Right ventricle myocardium superior (tissue), 1 donor: ENCODE measurements around the gene NPW. TPM values are rescaled to one million over a fixed set of nuclear protein-coding genes. Genes with fewer than 3 reads are reported as not detected.

Source experiments
- ATAC-seq: fragments of 200-7000 bp; cut with Tn5 transposase; one replicate; pipeline ENCODE4 v1.9.1; 2020; ENCODE audit warnings: mild to moderate bottlenecking; ENCODE audit not compliant: poor library complexity
- DNase-seq: peaks from one replicate; pipeline ENCODE4 v3.0.0-alpha.2; 2020
- intact Hi-C: fragments of 100-400 bp; cut with DNase I; formaldehyde crosslinking; loops from one replicate; pipeline ENCODE4 v1.11.2; 2022
- total RNA-seq: library from RNA; stranded (reverse); fragmentation: NEBNext Ultra II Directional; extraction: Animal tissue kit (Norgen Biotek cat#: 25700); gene quantifications from one replicate; pipeline ENCODE4 v1.2.1, GENCODE V29; 2021
- donor health status: DM: no; HTN: yes; CAD: no; lungs with severe emphysema.

The NPW gene
- total RNA-seq, 1 donor from 2014 or later: not detected

- intact Hi-C loops: no loop called here
- ATAC-seq (peak; percentile 0), DNase-seq (no peak)
Observed at GRCh38 chr16:2040787-2041522, 21.4 kb downstream of the NPW start.

DNA sequence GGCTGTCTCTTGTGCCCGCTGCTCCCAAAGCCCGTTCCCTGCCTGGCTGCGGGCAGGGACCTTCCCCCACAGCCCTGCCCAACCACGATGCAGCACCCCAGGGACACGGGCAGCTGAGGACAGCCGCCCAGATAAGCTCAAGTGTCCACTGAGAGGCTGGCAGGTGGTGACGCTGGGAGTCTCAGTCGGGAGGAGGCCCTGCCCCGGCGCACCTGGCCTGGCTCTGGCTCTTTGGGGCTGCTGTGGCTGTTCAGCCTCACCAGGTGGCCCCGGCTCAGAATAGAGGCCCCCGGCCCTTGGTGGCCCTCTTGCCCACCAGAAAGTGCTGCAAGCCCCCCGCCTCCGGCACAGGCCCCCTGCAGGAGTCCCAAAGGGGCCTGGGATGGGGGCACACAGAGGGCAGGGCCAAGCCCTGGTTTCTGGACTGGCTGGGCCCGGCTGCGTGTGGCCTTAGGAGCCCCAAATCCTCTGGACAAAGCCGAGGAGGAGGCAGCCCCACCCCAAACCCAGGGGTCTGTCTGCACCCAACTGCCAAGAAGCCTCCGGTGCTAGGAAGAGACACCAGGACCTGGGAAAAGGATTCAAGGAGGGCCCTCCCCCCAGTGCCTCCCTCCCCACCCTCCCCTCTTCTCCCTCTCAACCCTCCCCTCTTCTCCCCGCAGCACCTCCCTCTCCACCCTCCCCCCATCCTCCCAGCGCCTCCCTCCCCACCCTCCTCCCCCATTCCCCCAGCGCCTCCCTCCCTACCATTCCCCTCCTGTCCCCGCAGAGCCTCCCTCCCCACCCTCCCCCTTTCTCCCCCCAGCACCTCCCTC is 22.8 kb downstream of the NPW start:
- peak; percentile 80 for DNase-seq
- intact Hi-C loops: no loop called here
- ATAC-seq: peak; percentile 63

DNA sequence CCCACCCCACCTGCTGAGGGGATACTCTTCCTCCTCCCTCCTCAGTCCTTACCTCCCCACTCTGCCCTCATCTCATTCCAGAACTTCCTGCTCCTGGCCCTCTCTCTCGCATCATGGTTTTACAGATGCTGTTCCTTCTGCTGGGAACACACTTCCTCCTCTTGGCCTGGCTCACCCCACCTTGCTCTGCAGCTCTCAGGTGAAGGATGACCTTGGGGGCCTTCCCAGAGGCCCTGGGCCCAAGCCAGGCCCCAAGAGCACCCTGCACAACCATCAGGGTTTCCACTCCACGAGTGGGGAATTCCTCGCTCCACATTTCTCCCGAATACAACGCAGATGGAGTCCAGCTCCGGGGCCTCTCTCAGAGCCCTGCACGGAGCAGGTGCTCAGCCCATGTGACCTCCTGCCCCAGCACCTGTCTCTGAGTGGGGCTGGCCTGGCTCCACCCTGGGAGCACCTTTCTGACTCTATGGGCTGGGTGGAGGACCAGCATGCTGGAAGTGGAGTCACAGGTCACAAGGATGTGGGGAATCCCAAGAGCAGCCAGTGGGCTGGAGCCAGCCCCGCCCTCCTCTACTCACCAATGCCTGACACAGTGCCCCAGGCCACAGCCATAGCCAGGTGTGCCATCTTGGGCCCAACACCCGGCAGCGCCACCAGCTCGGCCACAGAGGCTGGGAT is 23.5 kb downstream of the NPW start:
- no peak for DNase-seq
- no peak for ATAC-seq
- intact Hi-C loops: no loop called here

DNA sequence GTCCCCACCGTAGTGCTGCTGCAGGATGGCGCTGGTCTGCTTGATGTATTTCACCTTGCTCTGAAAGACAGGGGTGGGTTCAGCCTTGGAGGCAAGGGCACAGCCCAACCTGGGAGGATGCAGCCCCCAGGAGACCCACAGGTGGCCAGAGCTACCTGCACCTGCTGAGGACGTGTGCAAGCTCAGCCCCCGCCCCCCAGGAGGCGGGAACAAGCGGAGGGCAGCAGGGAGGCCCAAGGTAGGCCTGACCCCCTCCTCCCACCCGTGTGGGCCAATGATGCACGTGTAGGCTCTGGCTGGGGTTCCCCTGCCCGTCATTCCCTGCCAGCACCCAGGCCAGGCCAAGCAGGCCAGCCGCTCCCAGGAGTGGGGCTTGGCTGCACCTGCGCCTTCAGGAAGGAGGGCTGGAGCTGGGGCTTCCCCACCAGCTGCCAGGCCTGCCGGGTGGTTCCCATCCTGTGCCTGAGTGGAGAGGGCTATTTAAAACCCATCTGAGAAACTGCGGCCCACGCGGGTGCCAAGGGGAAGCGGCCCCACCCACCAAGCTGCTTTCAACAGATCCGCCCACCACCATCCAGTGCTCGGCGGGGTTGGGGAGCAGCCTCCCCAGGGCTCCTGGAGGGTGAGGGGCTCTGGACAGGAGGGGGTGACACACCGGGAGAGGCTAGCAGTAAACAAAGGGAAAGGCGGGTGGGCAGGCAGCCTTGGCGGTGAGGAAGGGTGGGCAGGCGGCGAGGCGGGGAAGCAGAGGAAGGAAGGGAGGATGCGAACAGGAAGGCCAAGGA is 24.3 kb downstream of the NPW start:
- DNase-seq: peak; percentile 79
- intact Hi-C loops: no loop called here
- no peak for ATAC-seq

- DNase-seq (no peak), ATAC-seq (no peak)
- intact Hi-C loops: no loop called here
Observed at GRCh38 chr16:2044541-2044940, 25.0 kb downstream of the NPW start.

GRCh38 chr16:2045965-2046892 is 26.6 kb downstream of the NPW start:
- intact Hi-C loops: no loop called here
- DNase-seq (no peak), ATAC-seq (no peak)

- intact Hi-C loops: no loop called here
- DNase-seq (no peak), ATAC-seq (no peak)
Observed at GRCh38 chr16:2046893-2047329, 27.3 kb downstream of the NPW start.

GRCh38 chr16:2047330-2048115 is 27.9 kb downstream of the NPW start, which contains the start of the genes NTHL1 and TSC2:
Gene NTHL1 (minus strand): TSS chr16:2047834. CDS start chr16:2047823, 11 bp downstream.
Gene TSC2 (plus strand): TSS chr16:2047985. CDS start chr16:2048616, 631 bp downstream.
- intact Hi-C loops: no loop called here
- DNase-seq (peak; percentile 98), ATAC-seq (peak; percentile 98)

- no peak for ATAC-seq
- intact Hi-C loops: no loop called here
- DNase-seq: no peak
Observed at GRCh38 chr16:2048116-2048543, 28.5 kb downstream of the NPW start.

DNA sequence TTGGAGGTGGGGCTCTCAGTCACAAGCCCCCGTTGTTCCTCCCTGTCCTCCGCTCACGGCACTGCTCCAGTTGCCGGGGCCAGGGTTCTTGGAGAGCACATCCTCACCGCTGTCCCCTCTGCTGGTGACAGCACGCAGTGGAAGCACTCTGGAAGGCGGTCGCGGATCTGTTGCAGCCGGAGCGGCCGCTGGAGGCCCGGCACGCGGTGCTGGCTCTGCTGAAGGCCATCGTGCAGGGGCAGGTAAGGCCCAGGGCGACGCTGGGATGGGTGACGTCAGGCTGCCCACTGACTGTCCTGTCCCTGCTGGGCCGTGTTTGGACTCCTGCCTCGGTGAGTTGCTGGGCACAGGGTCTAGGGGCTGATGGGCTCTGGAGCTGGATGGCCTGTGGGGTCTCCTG is 33.6 kb downstream of the NPW start:
- DNase-seq: no peak
- intact Hi-C loops: no loop called here
- no peak for ATAC-seq

DNA sequence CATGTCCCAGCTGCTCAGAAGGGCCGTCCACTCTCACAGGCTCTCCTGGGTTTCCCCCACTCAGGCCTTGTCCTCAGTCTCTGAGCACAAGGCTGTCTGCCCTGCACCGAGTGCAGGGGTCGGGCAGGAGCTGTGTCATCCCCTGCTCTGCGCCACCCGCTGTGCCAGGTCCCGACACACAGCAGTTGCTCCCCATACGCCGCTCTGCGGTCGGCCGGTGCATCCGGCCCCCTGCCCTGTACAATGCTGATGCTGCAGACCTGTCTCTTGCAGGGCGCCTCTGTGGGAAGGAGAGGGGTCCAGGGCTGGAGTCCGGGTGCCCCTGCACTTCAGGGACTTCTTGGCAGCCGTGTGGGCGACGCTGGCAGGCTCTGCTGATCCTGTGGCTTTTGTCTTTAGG is 34.3 kb downstream of the NPW start:
- DNase-seq (no peak), ATAC-seq (no peak)
- intact Hi-C loops: no loop called here

- intact Hi-C loops: no loop called here
- DNase-seq (no peak), ATAC-seq (no peak)
Observed at GRCh38 chr16:2054543-2055245, 35.1 kb downstream of the NPW start.

- intact Hi-C loops: no loop called here
- ATAC-seq: peak; percentile 28
- DNase-seq: no peak
Observed at GRCh38 chr16:2056077-2056476, 36.5 kb downstream of the NPW start.

DNA sequence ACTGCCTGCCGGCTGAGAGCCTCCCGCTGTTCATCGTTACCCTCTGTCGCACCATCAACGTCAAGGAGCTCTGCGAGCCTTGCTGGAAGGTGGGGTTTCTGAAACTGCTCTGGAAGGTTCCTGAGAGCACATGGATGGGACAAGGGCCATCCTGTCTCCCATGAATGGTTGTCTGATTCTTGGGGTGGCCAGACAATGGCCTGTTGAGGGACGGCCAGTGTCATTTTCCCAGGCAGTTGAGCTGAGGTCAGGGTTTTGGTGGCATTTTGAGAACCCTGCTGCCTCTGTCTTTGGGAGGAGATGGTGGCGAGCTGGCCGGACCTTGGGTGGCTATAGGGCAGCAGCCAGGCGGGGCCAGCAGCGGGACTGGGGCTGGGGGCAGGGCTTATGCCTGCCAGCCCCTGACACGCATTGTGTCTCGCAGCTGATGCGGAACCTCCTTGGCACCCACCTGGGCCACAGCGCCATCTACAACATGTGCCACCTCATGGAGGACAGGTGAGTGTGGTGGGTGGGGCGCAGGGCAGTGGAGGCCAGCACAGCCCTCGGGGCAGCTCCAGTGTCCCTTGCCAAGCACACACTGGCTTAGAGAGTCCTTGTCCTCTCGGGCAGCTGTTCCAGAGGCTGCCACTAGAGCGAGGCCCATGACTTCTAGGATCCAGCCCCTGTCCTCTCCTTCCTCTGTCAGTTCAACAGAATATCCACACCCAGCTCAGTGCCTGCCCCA is 37.3 kb downstream of the NPW start:
- intact Hi-C loops: no loop called here
- ATAC-seq (no peak), DNase-seq (no peak)

DNA sequence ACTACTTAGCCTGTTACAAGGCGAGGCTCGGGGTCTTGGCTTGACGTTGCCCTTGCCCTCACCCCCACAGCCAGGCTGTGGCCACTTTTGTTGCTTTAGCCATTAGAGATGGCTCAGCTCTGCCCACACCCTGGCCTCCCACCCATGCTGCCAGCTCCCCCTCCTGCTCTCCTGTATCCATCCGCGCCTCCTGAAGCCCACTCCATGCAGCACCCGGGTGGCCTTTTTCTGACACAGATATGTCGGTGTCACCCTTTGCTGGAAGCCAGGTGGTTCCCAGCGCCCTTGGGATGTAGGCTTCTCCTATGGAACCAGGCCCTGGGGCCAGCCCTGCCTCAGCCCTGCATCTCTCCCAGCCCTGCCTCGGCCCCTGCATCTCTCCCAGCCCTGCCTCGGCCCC is 37.9 kb downstream of the NPW start:
- ATAC-seq (no peak), DNase-seq (no peak)
- intact Hi-C loops: no loop called here

GRCh38 chr16:2058420-2058819 is 38.8 kb downstream of the NPW start:
- ATAC-seq (no peak), DNase-seq (no peak)
- intact Hi-C loops: no loop called here
